ENCODE data around the gene TNFRSF4.

DNA sequence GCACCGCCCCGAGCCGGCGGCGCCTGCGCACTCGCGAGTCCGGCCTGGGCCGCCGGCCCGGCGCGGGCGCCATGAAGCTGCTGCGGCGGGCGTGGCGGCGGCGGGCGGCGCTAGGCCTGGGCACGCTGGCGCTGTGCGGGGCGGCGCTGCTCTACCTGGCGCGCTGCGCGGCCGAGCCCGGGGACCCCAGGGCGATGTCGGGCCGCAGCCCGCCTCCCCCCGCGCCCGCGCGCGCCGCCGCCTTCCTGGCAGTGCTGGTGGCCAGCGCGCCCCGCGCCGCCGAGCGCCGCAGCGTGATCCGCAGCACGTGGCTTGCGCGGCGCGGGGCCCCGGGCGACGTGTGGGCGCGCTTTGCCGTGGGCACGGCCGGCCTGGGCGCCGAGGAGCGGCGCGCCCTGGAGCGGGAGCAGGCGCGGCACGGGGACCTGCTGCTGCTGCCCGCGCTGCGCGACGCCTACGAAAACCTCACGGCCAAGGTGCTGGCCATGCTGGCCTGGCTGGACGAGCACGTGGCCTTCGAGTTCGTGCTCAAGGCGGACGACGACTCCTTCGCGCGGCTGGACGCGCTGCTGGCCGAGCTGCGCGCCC, 18.3 kb upstream of the TNFRSF4 start, which contains the start of gene B3GALT6:
- no peak for TF ChIP-seq CTCF (conservative IDR thresholded peaks at IDR 0.05; ENCODE audit: low read length)
- no peak for TF ChIP-seq EZH2phosphoT487 (IDR thresholded peaks at IDR 0.05; ENCODE audit: borderline replicate concordance, low read depth, low read length)

Data from OCI-LY7 (cell line).